Measurements from ENCODE around the gene PSPH.
"Not testable (repeated sequence)": the region's sequence is repeated elsewhere in the genome, so short reads cannot be mapped to it uniquely, and the experiment has no call there.

PSPH gene

DNA sequence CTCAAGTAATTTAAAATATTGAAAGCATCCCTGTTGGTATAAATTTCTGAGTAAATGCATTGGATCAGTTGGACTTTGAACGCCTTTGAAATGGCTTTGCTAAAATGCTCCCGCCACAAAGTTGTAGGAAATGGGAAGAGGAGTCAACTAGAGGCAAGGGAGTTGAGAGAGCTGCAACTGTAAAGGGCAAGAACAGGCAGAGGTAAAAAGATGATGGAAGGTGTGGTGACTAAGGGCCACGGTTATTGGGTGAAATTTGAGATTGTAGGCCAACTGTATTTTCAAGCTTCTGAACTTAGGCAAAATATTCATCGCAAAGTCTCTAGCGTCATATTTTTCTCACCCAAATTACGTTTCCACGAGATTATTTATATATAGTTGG lies 12.2 kb upstream of the PSPH start:
- DNase-seq (ENCODE audit: extremely low read depth in 1 of 2, low read depth in 1 of 2): no peak

DNA sequence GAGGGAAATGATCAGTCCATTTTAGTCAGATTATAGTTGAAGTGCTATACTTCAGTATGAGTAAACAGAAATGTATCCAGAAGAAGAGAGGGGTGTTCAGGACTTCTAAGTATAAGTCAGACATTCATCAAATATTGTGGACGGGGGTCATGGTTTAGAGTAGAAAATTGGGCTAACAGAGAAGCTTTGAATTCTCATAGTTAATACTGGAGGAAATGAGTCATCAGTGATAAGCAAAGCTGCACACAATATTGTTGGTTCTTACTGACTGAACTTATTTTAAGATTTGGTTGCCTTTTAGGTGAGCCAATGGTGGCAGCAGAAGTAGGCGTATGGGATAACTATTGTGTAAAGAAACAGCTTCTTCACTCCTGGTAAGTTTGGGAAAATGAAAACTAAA lies 11.1 kb upstream of the PSPH start:
- DNase-seq (ENCODE audit: extremely low read depth in 1 of 2, low read depth in 1 of 2): no peak

DNA sequence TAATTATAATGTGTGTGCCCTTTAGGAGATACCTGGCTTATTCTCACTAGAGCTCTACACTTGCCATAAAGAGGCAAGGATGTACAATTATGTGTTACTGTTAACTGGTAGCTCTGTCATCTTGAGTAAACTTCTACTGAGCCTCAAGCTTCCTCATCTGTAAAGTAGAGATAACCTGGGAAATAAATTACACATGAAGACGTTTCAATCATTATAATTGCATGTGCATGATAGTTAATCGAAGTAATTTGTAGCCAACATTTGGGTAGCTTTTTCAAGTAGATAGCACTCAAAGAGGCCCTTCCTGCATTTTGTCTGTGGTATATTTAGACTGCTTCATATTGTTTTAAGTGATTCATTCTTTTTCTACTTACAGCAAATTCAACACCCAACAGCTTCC lies 2.7 kb upstream of the PSPH start:
- no peak for DNase-seq (ENCODE audit: extremely low read depth in 1 of 2, low read depth in 1 of 2)

DNA sequence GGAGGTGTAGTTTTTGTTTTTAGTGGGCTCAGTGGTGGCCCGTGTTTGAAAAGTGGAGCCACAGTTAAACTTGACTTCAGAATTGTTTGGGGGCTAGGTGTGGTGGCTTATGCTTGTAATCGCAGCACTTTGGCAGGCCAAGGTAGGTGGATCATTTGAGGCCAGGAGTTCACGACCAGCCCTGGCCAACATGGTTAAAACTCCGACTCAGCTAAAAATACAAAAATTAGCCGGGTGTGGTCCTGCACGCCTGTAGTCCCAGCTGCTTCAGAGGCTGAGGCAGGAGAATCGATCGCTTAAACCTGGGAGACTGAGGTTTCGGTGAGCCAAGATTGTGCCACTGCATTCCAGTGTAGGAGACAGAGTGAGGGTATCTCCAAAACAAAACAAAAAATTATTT lies 2.1 kb upstream of the PSPH start:
- no peak for DNase-seq (ENCODE audit: extremely low read depth in 1 of 2, low read depth in 1 of 2)

DNA sequence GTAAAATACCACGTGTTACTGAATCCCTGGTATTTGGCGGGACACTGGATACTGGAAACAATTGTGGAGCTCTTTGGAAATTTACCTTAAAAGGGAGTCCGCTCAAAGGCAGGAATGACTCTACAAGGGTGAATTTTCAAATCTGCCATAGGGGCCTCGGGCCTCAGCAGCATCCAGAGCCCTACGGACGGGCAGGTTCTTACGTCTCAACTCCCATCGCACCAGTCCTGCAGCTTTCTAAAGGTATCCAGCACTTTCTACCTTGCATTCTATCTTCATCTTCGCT lies 248 bp downstream of the PSPH start:
- no peak for DNase-seq (ENCODE audit: extremely low read depth in 1 of 2, low read depth in 1 of 2)

DNA sequence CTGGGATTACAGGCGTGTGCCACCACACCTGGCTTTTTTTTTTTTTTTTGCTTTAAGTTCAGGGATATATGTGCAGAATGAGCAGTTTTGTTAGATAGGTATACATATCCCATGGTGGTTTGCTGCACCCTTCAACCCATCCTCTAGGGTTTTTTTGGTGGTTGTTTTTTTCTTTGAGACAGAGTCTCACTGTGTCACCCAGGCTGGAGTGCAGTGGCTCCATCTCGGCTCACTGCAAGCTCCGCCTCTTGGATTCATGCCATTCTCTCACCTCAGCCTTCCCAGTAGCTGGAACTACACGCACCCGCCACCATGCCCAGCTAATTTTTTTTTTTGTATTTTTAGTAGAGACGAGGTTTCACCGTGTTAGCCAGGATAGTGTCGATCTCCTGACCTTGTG lies 2.5 kb downstream of the PSPH start:
- DNase-seq (ENCODE audit: extremely low read depth in 1 of 2, low read depth in 1 of 2): not testable (repeated sequence)

DNA sequence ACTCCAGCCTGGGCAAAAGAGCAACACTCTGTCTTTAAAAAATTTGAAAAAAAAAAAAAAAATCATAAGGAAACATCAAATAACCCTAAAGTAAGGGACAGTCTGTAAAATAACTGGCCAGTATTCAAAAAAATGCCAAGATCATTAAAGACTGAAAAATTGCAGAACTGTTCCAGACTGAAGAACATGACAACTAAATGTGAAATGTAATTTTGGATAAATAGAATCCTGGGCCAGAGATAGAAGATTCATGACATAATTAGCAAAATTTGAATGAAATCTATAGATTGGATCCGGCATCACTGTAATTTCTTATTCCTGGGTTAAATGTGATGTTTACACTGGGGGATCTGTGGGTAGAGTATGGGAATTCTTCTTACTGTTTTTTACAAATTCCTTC lies 3.0 kb downstream of the PSPH start:
- no peak for DNase-seq (ENCODE audit: extremely low read depth in 1 of 2, low read depth in 1 of 2)

DNA sequence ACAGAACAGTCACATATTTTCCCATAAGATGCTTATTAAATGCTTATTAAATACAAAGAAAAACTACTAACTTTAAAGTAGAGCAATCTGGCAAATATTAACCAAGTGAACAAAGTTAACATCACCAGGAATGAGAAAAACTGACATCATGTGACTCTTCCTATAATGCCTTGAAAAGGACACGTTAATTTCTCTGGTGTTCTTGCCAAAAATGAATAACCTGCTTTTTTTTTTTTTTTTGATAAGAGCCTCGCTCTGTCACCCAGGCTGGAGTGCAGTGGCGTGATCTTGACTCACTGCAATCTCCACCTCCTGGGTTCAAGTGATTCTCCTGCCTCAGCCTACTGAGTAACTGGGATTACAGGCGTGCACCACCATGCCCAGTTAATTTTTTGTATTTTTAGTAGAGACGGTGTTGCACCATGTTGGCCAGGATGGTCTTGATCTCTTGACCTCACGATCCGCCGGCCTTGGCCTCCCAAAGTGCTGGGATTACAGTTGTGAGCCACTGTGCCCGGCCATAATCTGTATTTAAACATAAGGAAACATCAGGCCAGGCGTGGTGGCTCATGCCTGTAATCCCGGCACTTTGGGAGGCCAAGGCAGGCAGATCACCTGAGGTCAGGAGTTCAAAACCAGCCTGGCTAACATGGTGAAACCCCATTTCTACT lies 3.7 kb downstream of the PSPH start:
- DNase-seq (ENCODE audit: extremely low read depth in 1 of 2, low read depth in 1 of 2): not testable (repeated sequence)

DNA sequence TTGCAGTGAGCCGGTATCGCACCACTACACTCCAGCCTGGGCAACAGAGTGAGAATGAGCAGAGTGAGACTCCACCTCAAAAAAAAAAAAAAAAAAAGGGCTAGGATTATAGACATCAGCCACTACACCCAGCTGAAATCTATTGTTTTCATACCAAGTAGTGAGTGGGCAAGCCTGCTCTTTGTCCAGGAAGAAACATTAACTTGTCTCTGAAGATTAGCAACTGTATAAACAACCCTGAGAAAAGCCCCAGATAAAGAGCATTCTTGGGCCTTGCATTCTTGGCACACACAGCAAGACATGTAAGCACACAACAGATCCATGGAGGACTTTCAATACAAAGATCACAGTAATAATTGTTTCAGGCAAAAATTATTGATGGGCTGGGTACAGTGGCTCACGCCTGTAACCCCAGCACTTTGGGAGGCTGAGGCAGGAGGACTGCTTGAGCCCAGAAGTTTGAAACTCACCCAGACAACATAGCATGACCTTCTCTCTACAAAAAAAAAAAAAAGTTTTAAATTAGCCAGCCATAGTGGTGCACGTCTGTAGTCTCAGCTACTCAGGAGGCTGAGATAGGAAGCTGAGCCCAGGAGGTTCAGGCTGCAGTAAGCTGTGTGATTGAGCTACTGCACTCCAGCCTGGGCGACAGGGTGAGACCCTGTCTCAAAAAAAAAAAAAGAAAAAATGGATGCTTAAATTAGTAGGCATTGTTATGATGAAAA lies 4.4 kb downstream of the PSPH start:
- DNase-seq (ENCODE audit: extremely low read depth in 1 of 2, low read depth in 1 of 2): no peak

DNA sequence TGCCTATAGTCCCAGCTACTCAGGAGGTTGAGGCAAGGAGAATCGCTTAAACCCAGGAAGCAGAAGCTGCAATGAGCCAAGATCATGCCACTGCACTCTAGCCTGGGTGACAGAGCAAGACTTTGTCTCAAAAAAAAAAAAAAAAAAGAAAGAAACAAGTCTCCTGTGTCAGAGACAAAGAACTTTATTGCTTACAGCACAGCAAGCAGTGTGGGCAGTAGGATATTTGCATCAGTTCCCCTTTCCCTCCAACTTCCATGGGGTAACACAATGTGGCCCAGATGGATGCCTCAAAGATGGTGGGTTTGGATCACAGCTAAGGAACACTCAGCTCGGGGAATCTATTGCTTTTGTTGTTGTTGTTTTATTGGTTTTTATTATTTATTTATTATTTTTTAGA lies 5.5 kb downstream of the PSPH start:
- not testable (repeated sequence) for DNase-seq (ENCODE audit: extremely low read depth in 1 of 2, low read depth in 1 of 2)

DNA sequence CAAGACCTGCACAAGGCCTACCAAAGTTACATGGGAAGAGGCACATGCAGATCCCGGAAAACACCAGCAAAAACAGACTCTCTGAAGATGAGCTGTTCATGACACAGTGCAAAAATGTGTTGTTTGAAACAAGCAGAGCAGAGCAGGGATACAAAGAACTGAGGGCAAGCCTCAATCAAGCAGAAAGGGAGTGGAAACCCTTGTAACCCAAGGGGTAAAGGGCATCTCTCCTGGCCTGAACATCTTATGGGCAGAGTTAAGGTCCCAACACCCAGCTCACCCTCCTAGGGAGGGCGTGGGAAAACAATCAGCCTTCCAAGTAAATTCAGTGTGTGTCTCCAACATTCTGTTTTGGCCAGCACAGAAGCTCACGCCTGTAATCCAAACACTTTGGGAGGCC lies 10.5 kb downstream of the PSPH start:
- no peak for DNase-seq (ENCODE audit: extremely low read depth in 1 of 2, low read depth in 1 of 2)

DNA sequence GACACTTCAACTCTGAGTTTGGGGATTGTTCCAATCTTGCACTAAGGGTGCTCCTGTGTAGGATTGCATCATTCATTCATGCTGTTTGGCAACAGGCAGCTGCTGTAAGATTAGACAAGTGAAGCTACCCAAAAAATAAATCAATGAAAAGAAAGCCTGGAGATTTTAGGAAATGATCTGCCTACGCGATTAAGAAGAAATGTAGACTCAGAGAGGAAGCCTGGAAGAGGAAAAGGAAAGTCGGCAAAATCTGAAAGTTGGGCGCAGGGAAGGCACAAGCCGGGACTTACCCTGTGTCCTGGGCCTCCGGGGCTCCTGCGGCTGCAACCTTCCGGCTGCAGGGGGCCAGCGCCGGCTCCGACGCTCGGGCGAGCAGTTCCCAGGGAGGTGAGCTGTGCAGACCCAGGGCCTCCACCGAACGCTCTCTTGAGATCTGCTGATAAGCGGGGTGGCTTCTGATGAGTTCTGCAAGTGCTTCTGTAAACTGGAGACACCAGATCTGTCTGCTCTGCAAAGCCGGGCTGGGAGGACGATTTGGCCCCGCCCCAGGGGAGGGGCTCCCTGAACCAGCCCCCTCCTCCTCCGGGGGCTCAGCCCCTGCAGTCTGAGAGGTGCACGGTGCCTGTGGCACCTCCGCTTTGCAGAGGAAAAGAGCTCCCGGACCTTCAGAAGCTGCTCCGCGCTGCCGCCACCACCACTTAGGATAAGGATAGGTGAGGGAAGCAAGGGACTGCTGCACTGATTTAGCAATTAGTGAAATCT lies 17.4 kb downstream of the PSPH start:
- DNase-seq (ENCODE audit: extremely low read depth in 1 of 2, low read depth in 1 of 2): peak; percentile 21 to 51

DNA sequence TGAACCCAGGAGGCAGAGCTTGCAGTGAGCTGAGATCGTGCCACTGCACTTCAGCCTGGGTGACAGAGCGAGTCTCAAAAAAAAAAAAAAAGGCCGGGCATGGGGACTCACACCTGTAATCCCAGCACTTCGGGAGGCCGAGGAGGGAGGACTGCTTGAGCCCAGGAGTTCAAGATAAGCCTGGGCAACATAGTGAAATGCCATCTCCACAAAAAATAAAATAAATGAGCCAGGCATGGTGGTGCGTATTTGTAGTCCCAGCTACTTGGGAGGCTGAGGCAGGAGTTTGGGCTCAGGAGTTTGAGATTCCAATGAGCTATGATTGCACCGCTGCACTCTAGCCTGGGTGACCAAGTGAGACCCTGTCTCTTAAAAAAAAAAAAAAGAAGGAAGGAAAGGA lies 18.7 kb downstream of the PSPH start:
- not testable (repeated sequence) for DNase-seq (ENCODE audit: extremely low read depth in 1 of 2, low read depth in 1 of 2)

DNA sequence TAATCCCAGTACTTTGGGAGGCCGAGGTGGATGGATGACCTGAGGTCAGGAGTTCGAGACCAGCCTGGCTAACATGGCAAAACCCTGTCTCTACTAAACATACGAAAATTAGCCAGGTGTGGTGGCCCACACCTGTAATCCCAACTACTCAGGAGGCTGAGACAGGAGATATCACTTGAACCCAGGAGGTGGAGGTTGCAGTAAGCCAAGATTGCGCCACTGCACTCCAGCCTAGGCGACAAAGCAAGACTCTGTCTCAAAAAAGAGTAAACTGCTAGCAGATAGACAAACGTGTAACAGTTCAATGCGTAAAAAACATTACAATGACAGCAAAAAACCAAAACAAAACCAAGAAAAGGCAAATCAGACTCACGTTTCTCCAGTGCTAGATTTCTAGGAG lies 19.7 kb downstream of the PSPH start:
- DNase-seq (ENCODE audit: extremely low read depth in 1 of 2, low read depth in 1 of 2): not testable (repeated sequence)

DNA sequence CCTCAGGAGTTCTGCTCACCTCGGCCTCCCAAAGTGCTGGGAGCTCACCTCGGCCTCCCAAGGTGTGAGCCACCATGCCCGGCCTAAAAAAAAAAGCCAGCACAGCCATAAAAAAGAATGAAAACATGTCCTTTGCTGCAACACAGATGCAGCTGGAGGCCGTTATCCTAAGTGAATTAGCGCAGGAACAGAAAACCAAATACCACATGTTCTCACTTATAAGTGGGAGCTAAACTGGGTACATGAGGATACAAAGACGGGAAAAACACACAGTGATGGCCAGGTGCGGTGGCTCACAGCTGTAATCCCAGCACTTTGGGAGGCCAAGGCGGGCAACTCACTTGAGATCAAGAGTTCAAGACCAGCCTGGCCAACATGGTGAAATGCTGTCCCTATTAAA lies 20.9 kb downstream of the PSPH start:
- no peak for DNase-seq (ENCODE audit: extremely low read depth in 1 of 2, low read depth in 1 of 2)

DNA sequence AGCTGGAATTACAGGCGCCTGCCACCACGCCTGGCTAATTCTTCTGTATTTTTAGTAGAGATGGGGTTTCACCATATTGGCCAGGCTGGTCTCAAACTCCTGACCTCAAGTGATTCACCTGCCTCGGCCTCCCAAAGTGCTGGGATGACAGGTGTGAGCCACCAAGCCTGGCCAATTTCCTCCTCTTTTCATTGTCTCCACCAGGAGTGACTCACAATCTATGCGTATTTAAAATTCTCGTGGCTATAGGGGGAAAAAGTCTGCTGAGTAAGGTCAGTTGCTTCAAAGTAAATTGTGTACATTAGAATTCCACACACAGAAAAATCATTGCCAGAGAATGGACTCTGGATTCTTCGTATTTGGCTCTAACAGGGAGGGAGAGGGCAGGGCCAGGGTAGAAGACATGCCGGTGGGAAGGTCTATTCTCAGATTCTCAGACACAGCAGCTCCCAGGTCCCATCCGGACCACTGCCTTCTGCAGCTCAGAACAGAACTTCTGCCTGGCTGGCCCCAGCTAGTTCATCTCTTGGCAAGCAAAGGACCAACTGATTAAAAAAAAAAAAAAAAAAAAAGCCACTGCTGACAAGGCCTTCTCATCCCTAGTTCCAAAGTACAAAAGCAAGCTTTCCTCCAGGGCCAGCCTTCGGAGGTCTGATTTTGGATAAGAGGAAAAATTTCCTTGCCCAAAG lies 22.2 kb downstream of the PSPH start:
- no peak for DNase-seq (ENCODE audit: extremely low read depth in 1 of 2, low read depth in 1 of 2)

DNA sequence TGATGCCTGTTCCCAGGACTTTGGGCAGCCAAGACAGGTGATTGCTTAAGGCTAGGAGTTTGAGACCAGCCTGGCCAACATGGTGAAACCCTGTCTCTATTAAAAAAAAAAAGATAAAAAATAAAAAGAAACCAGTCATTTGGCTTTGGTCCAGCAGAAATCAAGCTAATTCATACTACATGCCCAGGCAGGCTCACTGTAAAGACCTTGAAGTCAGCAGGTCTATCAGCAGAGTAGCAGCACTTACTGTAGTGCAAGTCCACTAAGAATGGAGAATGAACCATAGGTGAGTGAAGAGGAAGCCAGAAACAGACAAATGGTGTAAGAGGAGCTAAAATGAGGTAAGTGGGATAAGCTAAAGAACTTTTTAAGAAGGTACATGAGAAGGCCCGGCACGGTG lies 24.7 kb downstream of the PSPH start:
- DNase-seq (ENCODE audit: extremely low read depth in 1 of 2, low read depth in 1 of 2): no peak

DNA sequence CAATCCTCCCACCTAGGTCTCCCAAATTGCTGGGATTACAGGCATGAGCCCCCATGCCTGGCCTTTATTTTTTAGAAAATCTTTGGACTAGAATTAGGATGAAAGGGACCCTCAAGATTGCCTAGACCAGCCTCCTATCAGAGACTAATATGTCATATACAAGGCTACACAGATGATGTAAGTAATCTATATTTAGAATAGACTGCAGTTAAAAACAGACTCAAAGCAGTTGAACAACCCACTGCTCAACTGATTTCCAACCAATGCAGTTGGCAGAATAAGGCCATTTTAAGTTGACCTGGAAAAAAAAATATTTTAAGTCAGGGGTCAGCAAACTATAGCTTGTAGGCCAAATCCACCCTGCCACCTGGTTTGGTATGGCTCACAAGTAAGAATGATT lies 27.7 kb downstream of the PSPH start:
- no peak for DNase-seq (ENCODE audit: extremely low read depth in 1 of 2, low read depth in 1 of 2)

DNA sequence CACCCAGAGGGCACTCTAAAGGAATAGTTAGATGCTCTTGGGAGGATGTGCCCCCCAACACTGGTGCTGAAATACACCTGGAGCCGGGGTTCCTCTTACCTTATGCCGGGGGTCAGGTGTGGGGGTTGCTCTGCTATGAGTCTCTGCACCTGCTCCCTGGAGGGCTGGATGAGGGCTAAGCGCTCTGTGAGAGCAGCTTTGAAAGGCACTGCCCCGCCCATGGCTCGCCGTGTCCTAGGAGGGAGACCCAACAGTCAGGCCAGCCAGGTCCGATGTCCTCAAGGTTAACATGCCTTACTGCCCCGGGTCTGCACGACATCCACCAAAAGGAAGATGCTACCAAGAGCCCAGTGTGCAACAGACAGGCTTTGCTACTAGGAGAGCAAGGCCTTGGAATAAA lies 31.7 kb downstream of the PSPH start:
- no peak for DNase-seq (ENCODE audit: extremely low read depth in 1 of 2, low read depth in 1 of 2)

DNA sequence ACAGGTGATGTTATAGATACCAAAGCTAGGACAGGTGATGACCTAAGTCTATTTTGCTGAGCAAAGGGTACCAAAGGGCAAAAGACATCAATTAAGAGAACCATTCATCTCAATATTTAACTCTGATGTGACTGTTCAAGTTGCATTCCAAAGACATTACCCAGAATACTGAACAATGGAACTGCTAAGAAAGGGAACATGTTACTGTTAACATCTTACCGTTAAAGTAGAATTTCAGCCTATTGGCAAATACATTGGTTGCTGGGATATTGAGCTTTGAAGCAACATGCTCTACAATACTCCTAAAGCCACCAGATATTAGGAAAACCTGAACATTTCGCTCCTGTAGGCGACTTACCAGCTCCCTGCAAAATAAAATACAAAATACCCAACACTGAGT lies 34.2 kb downstream of the PSPH start:
- not testable (repeated sequence) for DNase-seq (ENCODE audit: extremely low read depth in 1 of 2, low read depth in 1 of 2)

DNA sequence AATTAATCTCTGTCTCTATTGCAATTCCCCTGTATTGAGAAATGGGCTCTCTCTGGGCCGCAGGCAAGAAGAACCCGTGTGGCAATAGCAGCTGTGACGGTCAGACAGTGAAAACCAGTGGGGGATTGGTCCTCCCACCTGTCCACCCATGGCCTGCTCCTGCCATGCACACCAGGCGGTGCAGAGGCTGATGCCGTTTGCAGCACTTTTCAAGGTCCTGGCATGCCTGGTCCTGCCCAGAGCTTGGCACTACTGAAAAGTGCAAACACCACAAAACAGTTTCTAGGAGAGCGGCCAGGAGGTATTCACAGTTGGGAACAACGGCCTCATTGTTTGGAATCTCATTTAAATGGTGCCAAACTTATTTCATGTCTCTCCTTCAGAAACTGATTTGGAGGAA lies 41.5 kb downstream of the PSPH start:
- no peak for DNase-seq (ENCODE audit: extremely low read depth in 1 of 2, low read depth in 1 of 2)

DNA sequence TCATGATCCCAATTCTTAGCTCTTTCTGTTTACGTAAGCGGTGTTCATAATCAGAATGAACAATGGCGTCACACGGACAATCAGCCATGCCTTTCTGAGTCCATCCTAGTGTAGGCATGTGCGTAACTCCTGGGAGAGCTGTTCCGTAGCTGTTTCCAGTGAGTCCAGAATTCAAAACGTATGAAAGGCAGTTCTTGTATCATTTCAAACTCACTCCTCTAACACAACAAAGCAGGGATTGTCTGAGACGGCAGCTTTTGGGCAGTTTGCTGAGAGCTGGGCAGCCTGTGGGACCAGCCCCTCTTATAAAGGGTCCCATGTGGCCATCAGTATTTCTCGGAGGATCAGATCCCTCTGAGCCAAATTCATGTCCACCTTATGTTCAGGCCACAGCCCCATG lies 43.4 kb downstream of the PSPH start:
- no peak for DNase-seq (ENCODE audit: extremely low read depth in 1 of 2, low read depth in 1 of 2)
